ENCODE data around the gene LSM4.

GRCh38 chr19:18353378-18354005, 30.6 kb upstream of the LSM4 start:
- TF ChIP-seq, protein P1, sequence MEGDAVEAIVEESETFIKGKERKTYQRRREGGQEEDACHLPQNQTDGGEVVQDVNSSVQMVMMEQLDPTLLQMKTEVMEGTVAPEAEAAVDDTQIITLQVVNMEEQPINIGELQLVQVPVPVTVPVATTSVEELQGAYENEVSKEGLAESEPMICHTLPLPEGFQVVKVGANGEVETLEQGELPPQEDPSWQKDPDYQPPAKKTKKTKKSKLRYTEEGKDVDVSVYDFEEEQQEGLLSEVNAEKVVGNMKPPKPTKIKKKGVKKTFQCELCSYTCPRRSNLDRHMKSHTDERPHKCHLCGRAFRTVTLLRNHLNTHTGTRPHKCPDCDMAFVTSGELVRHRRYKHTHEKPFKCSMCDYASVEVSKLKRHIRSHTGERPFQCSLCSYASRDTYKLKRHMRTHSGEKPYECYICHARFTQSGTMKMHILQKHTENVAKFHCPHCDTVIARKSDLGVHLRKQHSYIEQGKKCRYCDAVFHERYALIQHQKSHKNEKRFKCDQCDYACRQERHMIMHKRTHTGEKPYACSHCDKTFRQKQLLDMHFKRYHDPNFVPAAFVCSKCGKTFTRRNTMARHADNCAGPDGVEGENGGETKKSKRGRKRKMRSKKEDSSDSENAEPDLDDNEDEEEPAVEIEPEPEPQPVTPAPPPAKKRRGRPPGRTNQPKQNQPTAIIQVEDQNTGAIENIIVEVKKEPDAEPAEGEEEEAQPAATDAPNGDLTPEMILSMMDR (IDR thresholded peaks at IDR 0.05), result no peak
- no peak for TF ChIP-seq EP300 (IDR thresholded peaks at IDR 0.05; ENCODE audit: low read depth)
